Parathyroid adenoma (tissue), 2 donors: ENCODE results near the gene PEMT.
"Not testable (repeated sequence)": the region's sequence is repeated elsewhere in the genome, so short reads cannot be mapped to it uniquely, and the experiment has no call there.

Experiments used
- H2AFZ ChIP-seq: fragments of 300-600 bp; sonication (generic); one replicate; pipeline ENCODE4 v1.7.0; 2017; ENCODE audit warnings: antibody characterized with exemption, mild to moderate bottlenecking
- H3K27ac ChIP-seq: fragments of 300-600 bp; sonication (generic); one replicate; pipeline ENCODE4 v1.7.0; 2017
- H3K27me3 ChIP-seq: fragments of 300-600 bp; sonication (generic); one replicate; pipeline ENCODE4 v1.7.0; 2017; ENCODE audit warnings: low read length; ENCODE audit not compliant: control insufficient read depth, insufficient read depth
- H3K36me3 ChIP-seq: fragments of 300-600 bp; sonication (generic); one replicate; pipeline ENCODE4 v1.7.0; 2017; ENCODE audit warnings: low read length; ENCODE audit not compliant: control insufficient read depth, insufficient read depth
- H3K4me1 ChIP-seq: fragments of 300-600 bp; sonication (generic); one replicate; pipeline ENCODE4 v1.7.0; 2017; ENCODE audit warnings: control low read depth
- H3K4me2 ChIP-seq: fragments of 300-600 bp; sonication (generic); one replicate; pipeline ENCODE4 v1.7.0; 2017; ENCODE audit warnings: low read length
- H3K4me3 ChIP-seq: fragments of 300-600 bp; sonication (generic); one replicate; pipeline ENCODE4 v1.7.0; 2017; ENCODE audit warnings: low read depth, low read length
- H3K79me2 ChIP-seq: fragments of 300-600 bp; sonication (generic); one replicate; pipeline ENCODE4 v1.7.0; 2017; ENCODE audit warnings: control low read depth
- H3K9ac ChIP-seq: fragments of 300-600 bp; sonication (generic); one replicate; pipeline ENCODE4 v1.7.0; 2017; ENCODE audit warnings: mild to moderate bottlenecking
- H3K9me3 ChIP-seq: fragments of 300-600 bp; sonication (generic); one replicate; pipeline ENCODE4 v1.7.0; 2017; ENCODE audit warnings: low read length; ENCODE audit not compliant: control insufficient read depth
- TF ChIP-seq, protein P1 (sequence below): fragments of 300-600 bp; sonication (generic); IDR thresholded peaks from one replicate; pipeline ENCODE4 v1.7.0; 2017; ENCODE audit warnings: antibody characterized with exemption, mild to moderate bottlenecking
- donor health status: primary hyperparathyroidism.

The PEMT gene

DNA sequence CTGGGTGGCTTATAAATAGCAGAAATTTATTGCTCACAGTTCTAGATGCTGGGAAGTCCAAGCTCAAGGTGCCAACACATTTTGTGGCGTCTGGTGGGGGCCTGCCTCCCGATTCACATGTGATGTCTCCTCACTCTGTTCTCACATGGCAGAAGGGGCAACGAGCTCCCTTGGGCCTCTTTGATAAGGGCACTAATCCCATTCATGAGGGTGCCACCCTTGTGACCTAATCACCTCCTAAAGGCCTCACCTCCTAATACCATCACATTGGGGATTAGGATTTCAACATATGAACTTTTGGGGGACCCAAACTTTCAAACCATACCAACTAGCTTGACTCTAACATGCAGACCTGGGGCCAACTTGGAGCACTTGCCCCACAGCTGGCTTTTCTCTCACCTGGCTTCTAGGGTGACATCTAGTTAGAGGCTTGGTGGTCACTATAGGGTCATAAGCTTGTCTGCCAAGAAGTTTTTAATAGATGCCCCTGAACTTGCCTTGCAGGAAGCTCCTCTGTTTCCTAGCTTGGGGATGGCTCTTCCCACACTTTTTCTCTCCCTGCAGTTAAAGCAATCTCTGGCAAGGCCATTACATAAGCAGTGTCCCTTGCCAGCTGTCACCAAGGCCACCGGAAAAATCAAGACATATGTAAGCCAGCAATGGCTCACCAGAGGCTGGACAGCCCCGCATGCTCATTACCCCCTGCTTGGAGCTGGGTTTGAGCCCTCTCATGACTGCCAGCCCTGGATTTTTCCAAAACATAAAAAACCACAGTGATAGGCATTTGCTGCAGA is 123.1 kb downstream of the PEMT start:
- no peak overlapping the region for H3K4me3 ChIP-seq
- no peaks in the 10 kb centered on the region for H3K4me1 ChIP-seq
- no peak overlapping the region for H3K4me2 ChIP-seq
- TF ChIP-seq, protein P1, sequence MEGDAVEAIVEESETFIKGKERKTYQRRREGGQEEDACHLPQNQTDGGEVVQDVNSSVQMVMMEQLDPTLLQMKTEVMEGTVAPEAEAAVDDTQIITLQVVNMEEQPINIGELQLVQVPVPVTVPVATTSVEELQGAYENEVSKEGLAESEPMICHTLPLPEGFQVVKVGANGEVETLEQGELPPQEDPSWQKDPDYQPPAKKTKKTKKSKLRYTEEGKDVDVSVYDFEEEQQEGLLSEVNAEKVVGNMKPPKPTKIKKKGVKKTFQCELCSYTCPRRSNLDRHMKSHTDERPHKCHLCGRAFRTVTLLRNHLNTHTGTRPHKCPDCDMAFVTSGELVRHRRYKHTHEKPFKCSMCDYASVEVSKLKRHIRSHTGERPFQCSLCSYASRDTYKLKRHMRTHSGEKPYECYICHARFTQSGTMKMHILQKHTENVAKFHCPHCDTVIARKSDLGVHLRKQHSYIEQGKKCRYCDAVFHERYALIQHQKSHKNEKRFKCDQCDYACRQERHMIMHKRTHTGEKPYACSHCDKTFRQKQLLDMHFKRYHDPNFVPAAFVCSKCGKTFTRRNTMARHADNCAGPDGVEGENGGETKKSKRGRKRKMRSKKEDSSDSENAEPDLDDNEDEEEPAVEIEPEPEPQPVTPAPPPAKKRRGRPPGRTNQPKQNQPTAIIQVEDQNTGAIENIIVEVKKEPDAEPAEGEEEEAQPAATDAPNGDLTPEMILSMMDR, result no peak
- H3K27me3 ChIP-seq, result no peaks in the 10 kb centered on the region
- no peaks in the 10 kb centered on the region for H3K9me3 ChIP-seq
- no peak overlapping the region for H3K9ac ChIP-seq
- no peaks in the 10 kb centered on the region for H3K36me3 ChIP-seq
- no peaks in the 10 kb centered on the region for H3K79me2 ChIP-seq
- H2AFZ ChIP-seq, result no peak overlapping the region
- H3K27ac ChIP-seq, result no peak overlapping the region

DNA sequence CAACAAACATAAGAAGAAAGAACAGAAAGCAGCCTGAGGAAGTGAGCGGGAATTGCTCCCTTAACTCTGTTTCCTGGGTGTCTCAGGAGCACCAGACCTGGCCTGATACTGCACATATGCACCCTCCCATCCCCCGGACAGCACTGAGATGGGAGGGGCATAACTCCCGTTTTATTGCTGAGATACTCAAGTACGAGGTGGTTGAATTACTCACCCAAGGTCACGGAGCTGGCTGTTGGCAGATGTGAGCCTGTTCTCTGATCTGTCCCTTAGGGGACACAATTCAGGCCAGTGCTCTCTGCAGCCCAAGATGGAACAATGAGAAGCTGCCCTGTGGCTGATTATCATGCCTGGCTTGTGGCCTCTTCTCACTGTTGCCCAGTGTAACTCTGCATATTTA is 123.8 kb downstream of the PEMT start:
- Histone ChIP-seq H3K4me3 (no peak overlapping the region), H3K9me3 (no peaks in the 10 kb centered on the region), H3K27me3 (no peaks in the 10 kb centered on the region), H3K4me2 (no peak overlapping the region), H3K79me2 (no peaks in the 10 kb centered on the region), H3K4me1 (no peaks in the 10 kb centered on the region), H3K27ac (no peak overlapping the region), H3K9ac (no peak overlapping the region), H3K36me3 (no peaks in the 10 kb centered on the region), H2AFZ (no peak overlapping the region)
- TF ChIP-seq, protein P1, result no peak

- Histone ChIP-seq H3K27ac (no peak overlapping the region), H2AFZ (no peak overlapping the region), H3K79me2 (no peaks in the 10 kb centered on the region), H3K9ac (no peak overlapping the region), H3K4me1 (no peaks in the 10 kb centered on the region), H3K36me3 (no peaks in the 10 kb centered on the region), H3K4me2 (no peak overlapping the region), H3K4me3 (no peak overlapping the region), H3K27me3 (no peaks in the 10 kb centered on the region), H3K9me3 (no peaks in the 10 kb centered on the region)
- TF ChIP-seq, protein P1, result no peak
Observed at GRCh38 chr17:17467016-17467415, 124.5 kb downstream of the PEMT start.

- H3K27ac ChIP-seq, result no peak overlapping the region
- H3K4me3 ChIP-seq, result no peak overlapping the region
- H3K36me3 ChIP-seq, result no peaks in the 10 kb centered on the region
- H3K79me2 ChIP-seq, result no peaks in the 10 kb centered on the region
- no peak overlapping the region for H2AFZ ChIP-seq
- H3K27me3 ChIP-seq, result no peaks in the 10 kb centered on the region
- H3K9ac ChIP-seq, result no peak overlapping the region
- H3K4me1 ChIP-seq, result no peaks in the 10 kb centered on the region
- no peak overlapping the region for H3K4me2 ChIP-seq
- no peaks in the 10 kb centered on the region for H3K9me3 ChIP-seq
- TF ChIP-seq, protein P1, result no peak
Observed at GRCh38 chr17:17466511-17466910, 125.0 kb downstream of the PEMT start.

GRCh38 chr17:17465878-17466277 is 125.6 kb downstream of the PEMT start:
- not testable (repeated sequence) for H3K4me3 ChIP-seq, H2AFZ ChIP-seq, H3K27me3 ChIP-seq

More at GRCh38 chr17:17465878-17466277, 125.6 kb downstream of the PEMT start:
- not testable (repeated sequence) for H3K4me1 ChIP-seq, H3K4me2 ChIP-seq, H3K27ac ChIP-seq, H3K9me3 ChIP-seq, H3K9ac ChIP-seq, H3K79me2 ChIP-seq, H3K36me3 ChIP-seq
